DND-41 (cell line): ENCODE data around the gene CELSR1.

Source experiments
- ATAC-seq: fragments of 200-7000 bp; cut with Tn5 transposase; 3 replicates; pipeline ENCODE4 v1.9.1; 2021; ENCODE audit warnings: low read depth; ENCODE audit not compliant: insufficient read depth
- DNase-seq: peaks from one replicate; pipeline ENCODE4 v3.0.0-alpha.2; 2020
- H2AFZ ChIP-seq: 2 replicates; pipeline ENCODE4 v1.6.0; 2012; ENCODE audit warnings: low read depth, low read length
- H3K27ac ChIP-seq: 2 replicates; pipeline ENCODE4 v1.5.1; 2012; ENCODE audit warnings: low read length, inconsistent platforms
- H3K27me3 ChIP-seq: fragments of 200-600 bp; sonication (generic); 2 replicates; pipeline ENCODE4 v1.6.0; 2012; ENCODE audit warnings: low read length, mild to moderate bottlenecking, inconsistent platforms; ENCODE audit not compliant: insufficient read depth, poor library complexity
- H3K36me3 ChIP-seq: 2 replicates; pipeline ENCODE4 v1.5.1; 2012; ENCODE audit warnings: low read length, inconsistent platforms; ENCODE audit not compliant: insufficient read depth
- H3K4me1 ChIP-seq: 2 replicates; pipeline ENCODE4 v1.5.1; 2012; ENCODE audit warnings: mild to moderate bottlenecking, low read length; ENCODE audit not compliant: insufficient read depth
- H3K4me2 ChIP-seq: 2 replicates; pipeline ENCODE4 v1.6.0; 2012; ENCODE audit warnings: mild to moderate bottlenecking, moderate library complexity, low read length, inconsistent platforms; ENCODE audit not compliant: insufficient read depth
- H3K4me3 ChIP-seq, 2 experiments: fragments of 200-600 bp in 1 of 2; shearing (Covaris generic) in 1 of 2; 2 replicates each; pipeline ENCODE4 v1.5.1; 2012 to 2016; ENCODE audit warnings: inconsistent platforms in 2 of 2, low read length in 2 of 2, mild to moderate bottlenecking in 2 of 2, low read depth in 1 of 2, moderate library complexity in 1 of 2
- H3K79me2 ChIP-seq: 2 replicates; pipeline ENCODE4 v1.6.0; 2012; ENCODE audit warnings: low read length, inconsistent platforms; ENCODE audit not compliant: insufficient read depth
- H3K9ac ChIP-seq: 2 replicates; pipeline ENCODE4 v1.6.0; 2012; ENCODE audit warnings: low read depth, mild to moderate bottlenecking, inconsistent platforms, low read length, moderate library complexity
- H3K9me3 ChIP-seq: 2 replicates; pipeline ENCODE4 v1.5.1; 2012; ENCODE audit warnings: low read length, moderate library complexity, mild to moderate bottlenecking, inconsistent platforms; ENCODE audit not compliant: insufficient read depth, severe bottlenecking
- H4K20me1 ChIP-seq: 2 replicates; pipeline ENCODE4 v1.6.0; 2012; ENCODE audit warnings: low read length; ENCODE audit not compliant: insufficient read depth
- EZH2 ChIP-seq: IDR thresholded peaks from 3 replicates; pipeline ENCODE4 v1.6.1; 2012; ENCODE audit warnings: borderline replicate concordance, low read depth, mild to moderate bottlenecking, moderate library complexity, low read length, inconsistent platforms; ENCODE audit not compliant: severe bottlenecking
- TF ChIP-seq, protein P1 (sequence below): IDR thresholded peaks from 2 replicates; pipeline ENCODE4 v1.5.1; 2012; ENCODE audit warnings: borderline replicate concordance, low read length, moderate library complexity, mild to moderate bottlenecking; ENCODE audit not compliant: poor library complexity, severe bottlenecking; ENCODE audit errors: extremely low read depth

The CELSR1 gene

GRCh38 chr22:46561435-46561905 lies 24.1 kb upstream of the CELSR1 start:
- H3K27me3 ChIP-seq, result no peaks in the 10 kb centered on the region
- H3K27ac ChIP-seq, result peak overlapping the region; percentile 56
- H2AFZ ChIP-seq, result peak overlapping the region; percentile 70
- no peaks in the 10 kb centered on the region for H4K20me1 ChIP-seq
- peaks cover 15% of the 10 kb centered on the region for H3K4me1 ChIP-seq
- no peaks in the 10 kb centered on the region for H3K36me3 ChIP-seq
- peak overlapping the region; percentile 38; the same call in 1 of the 2 replicates for H3K4me2 ChIP-seq
- H3K4me3 ChIP-seq, result peak overlapping the region in 1 of 2 experiments; percentile 37; a peak in 1 of 4 replicates
- ATAC-seq (peak; percentile 42; the same call in 2 of the 3 replicates), DNase-seq (peak; percentile 53)
- H3K79me2 ChIP-seq, result no peaks in the 10 kb centered on the region
- H3K9me3 ChIP-seq, result peaks cover 9% of the 10 kb centered on the region
- no peak for TF ChIP-seq EZH2
- TF ChIP-seq, protein P1, sequence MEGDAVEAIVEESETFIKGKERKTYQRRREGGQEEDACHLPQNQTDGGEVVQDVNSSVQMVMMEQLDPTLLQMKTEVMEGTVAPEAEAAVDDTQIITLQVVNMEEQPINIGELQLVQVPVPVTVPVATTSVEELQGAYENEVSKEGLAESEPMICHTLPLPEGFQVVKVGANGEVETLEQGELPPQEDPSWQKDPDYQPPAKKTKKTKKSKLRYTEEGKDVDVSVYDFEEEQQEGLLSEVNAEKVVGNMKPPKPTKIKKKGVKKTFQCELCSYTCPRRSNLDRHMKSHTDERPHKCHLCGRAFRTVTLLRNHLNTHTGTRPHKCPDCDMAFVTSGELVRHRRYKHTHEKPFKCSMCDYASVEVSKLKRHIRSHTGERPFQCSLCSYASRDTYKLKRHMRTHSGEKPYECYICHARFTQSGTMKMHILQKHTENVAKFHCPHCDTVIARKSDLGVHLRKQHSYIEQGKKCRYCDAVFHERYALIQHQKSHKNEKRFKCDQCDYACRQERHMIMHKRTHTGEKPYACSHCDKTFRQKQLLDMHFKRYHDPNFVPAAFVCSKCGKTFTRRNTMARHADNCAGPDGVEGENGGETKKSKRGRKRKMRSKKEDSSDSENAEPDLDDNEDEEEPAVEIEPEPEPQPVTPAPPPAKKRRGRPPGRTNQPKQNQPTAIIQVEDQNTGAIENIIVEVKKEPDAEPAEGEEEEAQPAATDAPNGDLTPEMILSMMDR, result no peak
- 0 out of 2 replicates have a peak overlapping the region, but pooled peaks have one; percentile 23 for H3K9ac ChIP-seq

DNA sequence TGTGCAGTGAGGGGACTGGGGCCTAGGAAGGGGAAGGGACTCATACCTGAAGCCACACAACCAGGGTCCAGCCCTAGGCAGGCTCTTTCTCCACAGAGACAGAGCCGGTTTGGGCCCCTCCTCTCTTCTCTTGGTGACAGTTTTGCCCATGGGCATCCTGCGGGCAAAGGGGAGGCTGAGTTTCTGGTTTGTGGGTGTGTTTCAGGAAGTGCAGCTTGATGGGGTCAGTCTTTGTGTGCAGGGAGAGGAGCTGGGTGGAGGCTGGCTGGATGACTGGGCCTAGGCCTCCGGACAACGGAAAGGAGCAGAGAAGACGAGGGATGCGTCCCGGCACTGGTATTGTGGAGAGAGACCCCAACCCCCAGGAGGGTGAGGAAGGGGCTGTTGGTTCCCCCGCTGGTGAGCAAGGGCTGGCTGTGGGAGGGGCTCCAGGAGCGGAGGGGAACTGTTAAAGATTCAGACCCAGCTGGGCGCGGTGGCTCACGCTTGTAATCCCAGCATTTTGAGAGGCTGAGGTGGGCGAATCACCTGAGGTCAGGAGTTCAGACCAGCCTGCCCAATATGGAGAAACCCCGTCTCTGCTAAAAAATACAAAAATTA lies 23.4 kb upstream of the CELSR1 start:
- Histone ChIP-seq H3K79me2 (no peaks in the 10 kb centered on the region), H2AFZ (peak overlapping the region; percentile 11; the same call in 1 of the 2 replicates), H3K9me3 (peaks cover 9% of the 10 kb centered on the region), H3K4me2 (no peak overlapping the region), H3K9ac (no peak overlapping the region), H3K4me3 (no peak overlapping the region), H4K20me1 (no peaks in the 10 kb centered on the region), H3K36me3 (no peaks in the 10 kb centered on the region), H3K4me1 (peaks cover 15% of the 10 kb centered on the region), H3K27me3 (no peaks in the 10 kb centered on the region), H3K27ac (no peak overlapping the region)
- DNase-seq (no peak), ATAC-seq (no peak)
- TF ChIP-seq, protein P1, result no peak
- TF ChIP-seq EZH2, result no peak

GRCh38 chr22:46557736-46558480 lies 20.5 kb upstream of the CELSR1 start:
- Histone ChIP-seq H3K4me1 (peaks cover 9% of the 10 kb centered on the region), H3K9me3 (peaks cover 9% of the 10 kb centered on the region), H4K20me1 (no peaks in the 10 kb centered on the region), H3K27me3 (no peaks in the 10 kb centered on the region), H3K27ac (no peak overlapping the region), H2AFZ (no peak overlapping the region), H3K79me2 (no peaks in the 10 kb centered on the region), H3K36me3 (no peaks in the 10 kb centered on the region), H3K9ac (no peak overlapping the region), H3K4me3 (no peak overlapping the region), H3K4me2 (no peak overlapping the region)
- no peak for DNase-seq
- TF ChIP-seq, protein P1, result no peak
- no peak for TF ChIP-seq EZH2
- ATAC-seq, result no peak
